ENCODE data around the gene PHKA2.

The PHKA2 gene

GRCh38 chrX:18974993-18975392, 8.9 kb downstream of the PHKA2 start:
- no peak overlapping the region for H3K9ac ChIP-seq (ENCODE audit: low read length)
- no peaks in the 10 kb centered on the region for H3K27me3 ChIP-seq (ENCODE audit: control insufficient read depth, insufficient read depth, low read length)
- no peaks in the 10 kb centered on the region for H3K4me1 ChIP-seq (ENCODE audit: control insufficient read depth, insufficient read depth, low read length)
- H3K36me3 ChIP-seq (ENCODE audit: control insufficient read depth, insufficient read depth, low read length) = peaks cover 2% of the 10 kb centered on the region; the same call in 1 of the 2 replicates
- no peaks in the 10 kb centered on the region for H3K9me3 ChIP-seq (ENCODE audit: control insufficient read depth, insufficient read depth, low read depth, low read length)
- H3K4me3 ChIP-seq (ENCODE audit: low read depth, low read length) = no peak overlapping the region
- H3K27ac ChIP-seq (ENCODE audit: low read depth, low read length) = no peak overlapping the region

DNA sequence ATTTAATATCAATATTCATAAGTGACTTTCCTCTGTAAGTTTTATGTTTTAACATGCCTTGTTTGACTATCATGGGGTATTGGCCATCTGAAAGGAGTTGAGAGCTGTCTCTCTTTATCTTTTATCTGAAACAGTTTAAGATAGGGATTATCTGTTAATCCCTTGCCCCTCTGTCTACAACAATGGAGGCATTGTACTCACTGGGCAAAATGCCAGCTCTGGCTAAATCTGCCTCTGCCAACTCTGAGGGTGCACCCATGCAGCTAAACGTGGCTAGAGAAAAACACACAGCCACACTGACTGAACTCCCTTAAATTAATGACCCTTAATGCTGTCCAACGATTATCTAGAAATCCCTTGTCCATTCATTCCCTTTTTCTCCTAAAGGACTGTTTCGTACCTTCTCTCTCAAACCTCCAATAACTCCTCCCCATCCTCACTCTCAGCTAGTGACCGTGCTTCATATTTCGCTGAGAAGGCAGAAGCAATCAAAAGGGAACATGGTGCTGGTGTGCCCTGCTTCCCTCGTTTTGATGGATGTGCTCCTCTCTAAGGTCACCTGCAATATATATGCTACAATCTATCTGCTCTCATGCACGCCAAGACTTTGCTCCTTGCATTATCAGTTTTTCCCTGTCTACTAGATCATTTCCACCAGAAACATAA, 10.3 kb downstream of the PHKA2 start:
- Histone ChIP-seq H3K36me3 (ENCODE audit: control insufficient read depth, insufficient read depth, low read length) (peaks cover 2% of the 10 kb centered on the region; the same call in 1 of the 2 replicates), H3K27ac (ENCODE audit: low read depth, low read length) (no peak overlapping the region), H3K9ac (ENCODE audit: low read length) (no peak overlapping the region), H3K4me3 (ENCODE audit: low read depth, low read length) (no peak overlapping the region), H3K9me3 (ENCODE audit: control insufficient read depth, insufficient read depth, low read depth, low read length) (no peaks in the 10 kb centered on the region), H3K4me1 (ENCODE audit: control insufficient read depth, insufficient read depth, low read length) (no peaks in the 10 kb centered on the region), H3K27me3 (ENCODE audit: control insufficient read depth, insufficient read depth, low read length) (no peaks in the 10 kb centered on the region)

DNA sequence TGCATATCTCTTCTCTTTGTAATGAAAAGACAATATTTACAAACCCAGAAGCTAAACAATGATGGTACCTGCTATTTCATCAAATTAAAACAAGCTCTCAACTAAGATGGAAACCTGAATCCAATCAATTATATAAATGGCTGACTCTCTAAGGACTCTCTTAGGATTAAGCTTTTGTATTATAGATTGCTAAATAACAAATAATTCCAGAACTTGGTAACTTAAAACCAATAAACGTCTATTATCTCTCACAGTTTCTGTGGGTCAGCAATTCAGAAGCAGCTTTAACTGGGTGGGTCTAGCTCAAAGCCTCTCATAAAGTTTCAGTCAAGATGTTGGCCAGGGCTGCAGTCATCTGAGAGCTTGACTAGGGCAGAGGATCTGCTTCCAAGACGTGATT, 12.4 kb downstream of the PHKA2 start:
- Histone ChIP-seq H3K4me3 (ENCODE audit: low read depth, low read length) (no peak overlapping the region), H3K36me3 (ENCODE audit: control insufficient read depth, insufficient read depth, low read length) (peaks cover 2% of the 10 kb centered on the region; the same call in 1 of the 2 replicates), H3K4me1 (ENCODE audit: control insufficient read depth, insufficient read depth, low read length) (no peaks in the 10 kb centered on the region), H3K9me3 (ENCODE audit: control insufficient read depth, insufficient read depth, low read depth, low read length) (no peaks in the 10 kb centered on the region), H3K9ac (ENCODE audit: low read length) (no peak overlapping the region), H3K27ac (ENCODE audit: low read depth, low read length) (no peak overlapping the region), H3K27me3 (ENCODE audit: control insufficient read depth, insufficient read depth, low read length) (no peaks in the 10 kb centered on the region)

- no peaks in the 10 kb centered on the region for H3K9me3 ChIP-seq (ENCODE audit: control insufficient read depth, insufficient read depth, low read depth, low read length)
- no peak overlapping the region for H3K27ac ChIP-seq (ENCODE audit: low read depth, low read length)
- H3K27me3 ChIP-seq (ENCODE audit: control insufficient read depth, insufficient read depth, low read length) = no peaks in the 10 kb centered on the region
- no peak overlapping the region for H3K9ac ChIP-seq (ENCODE audit: low read length)
- H3K36me3 ChIP-seq (ENCODE audit: control insufficient read depth, insufficient read depth, low read length) = peaks cover 2% of the 10 kb centered on the region; the same call in 1 of the 2 replicates
- H3K4me3 ChIP-seq (ENCODE audit: low read depth, low read length) = no peak overlapping the region
- H3K4me1 ChIP-seq (ENCODE audit: control insufficient read depth, insufficient read depth, low read length) = no peaks in the 10 kb centered on the region
Observed at GRCh38 chrX:18970465-18970864, 13.4 kb downstream of the PHKA2 start.

GRCh38 chrX:18966624-18967023, 17.3 kb downstream of the PHKA2 start:
- Histone ChIP-seq H3K9me3 (ENCODE audit: control insufficient read depth, insufficient read depth, low read depth, low read length) (no peaks in the 10 kb centered on the region), H3K4me1 (ENCODE audit: control insufficient read depth, insufficient read depth, low read length) (no peaks in the 10 kb centered on the region), H3K27me3 (ENCODE audit: control insufficient read depth, insufficient read depth, low read length) (no peaks in the 10 kb centered on the region)

DNA sequence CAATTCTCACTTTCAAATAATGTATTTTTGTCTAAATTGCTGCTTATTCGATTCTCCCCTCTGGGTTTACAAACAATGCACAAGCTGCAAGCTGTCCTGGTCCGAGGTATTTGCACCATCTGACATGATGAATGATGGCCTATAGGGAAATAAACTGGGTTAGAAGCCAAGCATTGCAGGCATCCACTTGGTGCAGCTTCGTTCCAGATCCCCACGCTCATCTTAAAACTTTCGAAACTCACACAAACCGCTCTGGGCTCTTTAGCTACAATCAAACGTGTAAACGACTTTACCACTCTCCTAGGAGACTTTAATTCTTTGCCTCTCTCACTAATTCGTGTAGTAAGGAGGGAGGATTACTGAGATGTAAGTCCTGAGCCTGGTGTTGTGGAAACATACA, 19.0 kb downstream of the PHKA2 start:
- Histone ChIP-seq H3K9ac (ENCODE audit: low read length) (no peak overlapping the region), H3K36me3 (ENCODE audit: control insufficient read depth, insufficient read depth, low read length) (no peaks in the 10 kb centered on the region), H3K27me3 (ENCODE audit: control insufficient read depth, insufficient read depth, low read length) (no peaks in the 10 kb centered on the region), H3K4me1 (ENCODE audit: control insufficient read depth, insufficient read depth, low read length) (peaks cover 6% of the 10 kb centered on the region; the same call in 1 of the 2 replicates), H3K9me3 (ENCODE audit: control insufficient read depth, insufficient read depth, low read depth, low read length) (no peaks in the 10 kb centered on the region), H3K4me3 (ENCODE audit: low read depth, low read length) (no peak overlapping the region), H3K27ac (ENCODE audit: low read depth, low read length) (no peak overlapping the region)

More at GRCh38 chrX:18966624-18967023, 17.3 kb downstream of the PHKA2 start:
- Histone ChIP-seq H3K4me3 (ENCODE audit: low read depth, low read length) (no peak overlapping the region), H3K36me3 (ENCODE audit: control insufficient read depth, insufficient read depth, low read length) (peaks cover 2% of the 10 kb centered on the region; the same call in 1 of the 2 replicates), H3K9ac (ENCODE audit: low read length) (no peak overlapping the region), H3K27ac (ENCODE audit: low read depth, low read length) (no peak overlapping the region)

DNA sequence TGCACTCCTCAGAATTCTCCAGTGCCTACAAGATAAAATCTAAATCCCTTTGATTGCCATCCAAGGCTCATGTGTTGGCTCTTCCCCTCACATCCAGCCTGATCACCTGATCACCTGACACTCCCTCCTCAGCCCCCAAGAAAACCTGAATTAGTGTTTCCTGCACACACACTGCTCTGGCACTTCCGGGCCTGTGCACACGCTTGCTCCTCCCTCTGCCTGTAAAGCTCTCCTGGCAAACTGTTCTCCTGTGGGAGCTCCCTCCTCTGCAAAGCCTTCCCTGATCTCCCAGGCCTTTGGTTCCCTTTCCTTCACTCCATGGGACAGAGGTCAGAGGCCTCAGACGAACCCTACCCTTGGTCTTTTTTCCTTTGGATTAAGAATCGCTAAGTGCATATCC, 19.9 kb downstream of the PHKA2 start:
- H3K27ac ChIP-seq (ENCODE audit: low read depth, low read length) = no peak overlapping the region
- peaks cover 6% of the 10 kb centered on the region; the same call in 1 of the 2 replicates for H3K4me1 ChIP-seq (ENCODE audit: control insufficient read depth, insufficient read depth, low read length)
- H3K27me3 ChIP-seq (ENCODE audit: control insufficient read depth, insufficient read depth, low read length) = no peaks in the 10 kb centered on the region
- H3K9me3 ChIP-seq (ENCODE audit: control insufficient read depth, insufficient read depth, low read depth, low read length) = no peaks in the 10 kb centered on the region
- no peak overlapping the region for H3K4me3 ChIP-seq (ENCODE audit: low read depth, low read length)
- no peak overlapping the region for H3K9ac ChIP-seq (ENCODE audit: low read length)
- no peaks in the 10 kb centered on the region for H3K36me3 ChIP-seq (ENCODE audit: control insufficient read depth, insufficient read depth, low read length)

GRCh38 chrX:18962329-18962728, 21.6 kb downstream of the PHKA2 start:
- no peak overlapping the region for H3K27ac ChIP-seq (ENCODE audit: low read depth, low read length)
- no peaks in the 10 kb centered on the region for H3K27me3 ChIP-seq (ENCODE audit: control insufficient read depth, insufficient read depth, low read length)
- H3K9me3 ChIP-seq (ENCODE audit: control insufficient read depth, insufficient read depth, low read depth, low read length) = no peaks in the 10 kb centered on the region
- H3K36me3 ChIP-seq (ENCODE audit: control insufficient read depth, insufficient read depth, low read length) = no peaks in the 10 kb centered on the region
- peaks cover 6% of the 10 kb centered on the region; the same call in 1 of the 2 replicates for H3K4me1 ChIP-seq (ENCODE audit: control insufficient read depth, insufficient read depth, low read length)
- H3K9ac ChIP-seq (ENCODE audit: low read length) = no peak overlapping the region
- no peak overlapping the region for H3K4me3 ChIP-seq (ENCODE audit: low read depth, low read length)

DNA sequence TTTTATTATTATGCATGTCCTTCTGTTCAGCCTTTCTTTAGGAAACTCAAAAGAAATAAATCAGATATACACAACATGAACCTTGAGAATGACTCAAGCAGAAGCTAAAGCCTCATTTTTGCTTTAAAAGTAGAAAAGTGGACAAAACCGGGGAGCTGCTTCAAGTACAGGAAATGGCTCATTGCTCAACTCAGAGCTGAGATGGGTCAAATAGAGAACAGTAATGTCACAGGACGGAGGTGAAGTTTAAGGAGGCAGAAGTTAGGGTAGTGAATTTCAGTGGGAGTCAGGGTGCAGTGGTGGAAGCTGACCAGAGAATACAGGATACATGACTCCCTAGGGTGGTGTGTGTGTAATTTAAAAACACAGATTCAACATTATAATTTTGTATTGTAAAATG, 22.2 kb downstream of the PHKA2 start:
- Histone ChIP-seq H3K27me3 (ENCODE audit: control insufficient read depth, insufficient read depth, low read length) (no peaks in the 10 kb centered on the region), H3K4me3 (ENCODE audit: low read depth, low read length) (no peak overlapping the region), H3K27ac (ENCODE audit: low read depth, low read length) (no peak overlapping the region), H3K9ac (ENCODE audit: low read length) (no peak overlapping the region), H3K4me1 (ENCODE audit: control insufficient read depth, insufficient read depth, low read length) (peaks cover 6% of the 10 kb centered on the region; the same call in 1 of the 2 replicates), H3K36me3 (ENCODE audit: control insufficient read depth, insufficient read depth, low read length) (no peaks in the 10 kb centered on the region), H3K9me3 (ENCODE audit: control insufficient read depth, insufficient read depth, low read depth, low read length) (no peaks in the 10 kb centered on the region)

GRCh38 chrX:18956303-18957032, 27.4 kb downstream of the PHKA2 start:
- Histone ChIP-seq H3K4me3 (ENCODE audit: low read depth, low read length) (no peak overlapping the region), H3K27ac (ENCODE audit: low read depth, low read length) (no peak overlapping the region), H3K9me3 (ENCODE audit: control insufficient read depth, insufficient read depth, low read depth, low read length) (no peaks in the 10 kb centered on the region), H3K4me1 (ENCODE audit: control insufficient read depth, insufficient read depth, low read length) (peaks cover 6% of the 10 kb centered on the region; the same call in 1 of the 2 replicates), H3K36me3 (ENCODE audit: control insufficient read depth, insufficient read depth, low read length) (peaks cover 6% of the 10 kb centered on the region), H3K9ac (ENCODE audit: low read length) (no peak overlapping the region), H3K27me3 (ENCODE audit: control insufficient read depth, insufficient read depth, low read length) (no peaks in the 10 kb centered on the region)

DNA sequence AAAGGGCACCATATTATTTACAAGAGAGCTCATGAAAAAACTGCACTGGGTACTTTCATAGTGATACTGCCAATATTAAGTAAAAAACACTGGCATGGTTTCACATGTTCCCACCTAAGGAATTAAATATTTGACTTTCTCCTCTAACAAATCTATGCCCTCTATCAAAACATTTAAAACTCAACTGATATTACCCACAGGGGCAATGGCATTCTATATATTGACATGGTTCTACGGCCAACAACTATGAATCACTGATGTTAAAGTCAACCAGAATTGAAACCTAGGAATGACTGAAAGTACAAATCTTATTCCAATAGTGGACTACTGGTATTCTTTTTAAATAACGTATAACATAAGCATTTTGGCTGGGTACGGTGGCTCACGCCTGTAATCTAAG, 28.2 kb downstream of the PHKA2 start:
- no peak overlapping the region for H3K27ac ChIP-seq (ENCODE audit: low read depth, low read length)
- no peaks in the 10 kb centered on the region for H3K9me3 ChIP-seq (ENCODE audit: control insufficient read depth, insufficient read depth, low read depth, low read length)
- peaks cover 6% of the 10 kb centered on the region; the same call in 1 of the 2 replicates for H3K4me1 ChIP-seq (ENCODE audit: control insufficient read depth, insufficient read depth, low read length)
- H3K4me3 ChIP-seq (ENCODE audit: low read depth, low read length) = no peak overlapping the region
- no peaks in the 10 kb centered on the region for H3K27me3 ChIP-seq (ENCODE audit: control insufficient read depth, insufficient read depth, low read length)
- no peak overlapping the region for H3K9ac ChIP-seq (ENCODE audit: low read length)
- H3K36me3 ChIP-seq (ENCODE audit: control insufficient read depth, insufficient read depth, low read length) = peaks cover 8% of the 10 kb centered on the region
